Transverse colon (tissue), 3 donors: ENCODE results near the gene NR3C2.

ENCODE experiments used
- EP300 ChIP-seq: sonication (generic); formaldehyde crosslinking; IDR thresholded peaks from one replicate; pipeline ENCODE4 v1.6.1; 2017; ENCODE audit warnings: antibody characterized with exemption, low read depth
- POLR2A ChIP-seq: fragments of 450-650 bp; IDR thresholded peaks from one replicate; pipeline ENCODE4 v1.6.1; 2016; ENCODE audit warnings: antibody characterized with exemption, mild to moderate bottlenecking, moderate library complexity
- TF ChIP-seq, protein P1 (sequence below), 5 experiments: fragments of 200-600 bp in 3 of 5; fragments of 450-650 bp in 2 of 5; sonication (generic) in 3 of 5; IDR thresholded peaks; 1 replicate in 2 of 5; 2 replicates in 3 of 5; pipeline ENCODE4 v1.5.1; 2016 to 2017; ENCODE audit warnings: antibody characterized with exemption in 5 of 5, inconsistent platforms in 3 of 5, mild to moderate bottlenecking in 2 of 5, moderate library complexity in 1 of 5

DNA sequence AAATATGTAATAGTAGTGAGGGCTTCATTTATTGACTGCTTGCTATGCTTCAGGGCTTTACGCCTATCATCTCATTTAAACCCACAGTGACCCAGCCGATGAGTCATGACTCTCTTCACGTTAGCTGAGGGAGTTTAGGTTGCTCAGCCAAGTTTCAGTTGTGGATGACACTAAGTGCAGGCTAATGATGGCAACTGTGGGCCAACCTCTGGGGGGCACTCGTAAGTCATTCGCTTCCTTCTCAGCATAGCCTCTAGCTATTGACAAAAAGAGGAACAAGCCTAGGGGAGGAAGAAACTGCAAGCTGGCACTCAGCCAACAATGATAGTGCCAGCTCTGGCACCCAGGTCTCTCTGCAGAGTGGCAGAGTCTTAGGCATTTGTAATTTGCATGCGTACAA lies 385.3 kb downstream of the NR3C2 start:
- TF ChIP-seq, protein P1, sequence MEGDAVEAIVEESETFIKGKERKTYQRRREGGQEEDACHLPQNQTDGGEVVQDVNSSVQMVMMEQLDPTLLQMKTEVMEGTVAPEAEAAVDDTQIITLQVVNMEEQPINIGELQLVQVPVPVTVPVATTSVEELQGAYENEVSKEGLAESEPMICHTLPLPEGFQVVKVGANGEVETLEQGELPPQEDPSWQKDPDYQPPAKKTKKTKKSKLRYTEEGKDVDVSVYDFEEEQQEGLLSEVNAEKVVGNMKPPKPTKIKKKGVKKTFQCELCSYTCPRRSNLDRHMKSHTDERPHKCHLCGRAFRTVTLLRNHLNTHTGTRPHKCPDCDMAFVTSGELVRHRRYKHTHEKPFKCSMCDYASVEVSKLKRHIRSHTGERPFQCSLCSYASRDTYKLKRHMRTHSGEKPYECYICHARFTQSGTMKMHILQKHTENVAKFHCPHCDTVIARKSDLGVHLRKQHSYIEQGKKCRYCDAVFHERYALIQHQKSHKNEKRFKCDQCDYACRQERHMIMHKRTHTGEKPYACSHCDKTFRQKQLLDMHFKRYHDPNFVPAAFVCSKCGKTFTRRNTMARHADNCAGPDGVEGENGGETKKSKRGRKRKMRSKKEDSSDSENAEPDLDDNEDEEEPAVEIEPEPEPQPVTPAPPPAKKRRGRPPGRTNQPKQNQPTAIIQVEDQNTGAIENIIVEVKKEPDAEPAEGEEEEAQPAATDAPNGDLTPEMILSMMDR (IDR thresholded peaks at IDR 0.05) = no peak
- TF ChIP-seq POLR2A = no peak
- no peak for TF ChIP-seq EP300
